HepG2 (cell line): Measurements from ENCODE around the gene STRN4. TPM values are rescaled to one million over a fixed set of nuclear protein-coding genes. Genes with fewer than 3 reads are reported as not detected.

Source experiments
- FOXK2 ChIP-seq: fragments of 450-650 bp; IDR thresholded peaks from 2 replicates; pipeline ENCODE4 v1.6.1; 2016
- KAT8 ChIP-seq: IDR thresholded peaks from 2 replicates; pipeline ENCODE4 v1.6.1; 2016; ENCODE audit warnings: missing genetic modification reagents, missing compliant biosample characterization
- KLF11 ChIP-seq: IDR thresholded peaks from 2 replicates; pipeline ENCODE4 v1.6.1; 2016; ENCODE audit warnings: missing compliant biosample characterization
- SIX1 ChIP-seq: sonication (generic); formaldehyde crosslinking; IDR thresholded peaks from 2 replicates; pipeline ENCODE4 v1.4.0; 2020; ENCODE audit warnings: missing genetic modification reagents, borderline replicate concordance
- TAF1 ChIP-seq: sonication (generic); formaldehyde crosslinking; IDR thresholded peaks from 2 replicates; pipeline ENCODE4 v1.4.0; 2020; ENCODE audit warnings: missing genetic modification reagents
- ZNF333 ChIP-seq: sonication (generic); formaldehyde crosslinking; IDR thresholded peaks from 2 replicates; pipeline ENCODE4 v1.4.0; 2020; ENCODE audit warnings: mild to moderate bottlenecking, missing genetic modification reagents, borderline replicate concordance
- ZNF563 ChIP-seq: sonication (generic); formaldehyde crosslinking; IDR thresholded peaks from 2 replicates; pipeline ENCODE4 v1.8.0; 2022; ENCODE audit warnings: mild to moderate bottlenecking, moderate library complexity, missing genetic modification reagents
- ZNF616 ChIP-seq: sonication (generic); formaldehyde crosslinking; IDR thresholded peaks from 2 replicates; pipeline ENCODE4 v1.5.0; 2020; ENCODE audit warnings: low read depth, mild to moderate bottlenecking, missing genetic modification reagents
- ZNF776 ChIP-seq: sonication (generic); formaldehyde crosslinking; IDR thresholded peaks from 2 replicates; pipeline ENCODE4 v1.4.0; 2020; ENCODE audit warnings: mild to moderate bottlenecking, missing genetic modification reagents
- polyA plus RNA-seq, 8 experiments: library from polyadenylated mRNA; depleted of rRNA in 3 of 8; stranded (reverse) in 7 of 8; unstranded in 1 of 8; fragments of >200 nt; fragmentation: Illumina TruSeq in 4 of 8; extraction: Trizol in 4 of 8; gene quantifications; 2 replicates each; pipeline versions ENCODE4 v1.2.1 to v1.2.3, GENCODE V29; 2011 to 2016; ENCODE audit warnings: low read depth in 4 of 8, missing spikeins in 1 of 8, mixed read lengths in 1 of 8; ENCODE audit not compliant: insufficient read depth in 1 of 8
- total RNA-seq, 5 experiments: library from RNA; depleted of rRNA; stranded (reverse); fragments of >200 nt; fragmentation: Illumina TruSeq; extraction: Trizol; gene quantifications; 2 replicates each; pipeline ENCODE4 v1.2.3, GENCODE V29; 2016; ENCODE audit warnings: low read depth in 1 of 5
- TF ChIP-seq, protein P1 (sequence below): sonication (generic); formaldehyde crosslinking; conservative IDR thresholded peaks from 2 replicates; pipeline ENCODE4 v1.4.0; 2020; ENCODE audit warnings: missing genetic modification reagents
- TF ChIP-seq, protein P2 (sequence below): sonication (generic); formaldehyde crosslinking; IDR thresholded peaks from 2 replicates; pipeline ENCODE4 v1.4.0; 2020; ENCODE audit warnings: missing genetic modification reagents, borderline replicate concordance
- TF ChIP-seq, protein P3 (sequence below): sonication (generic); formaldehyde crosslinking; IDR thresholded peaks from 2 replicates; pipeline ENCODE4 v1.8.1; 2023; ENCODE audit warnings: mild to moderate bottlenecking, missing genetic modification reagents
- TF ChIP-seq, protein P4 (sequence below): sonication (generic); formaldehyde crosslinking; IDR thresholded peaks from 2 replicates; pipeline ENCODE4 v1.9.0; 2022; ENCODE audit warnings: missing genetic modification reagents, mild to moderate bottlenecking, borderline replicate concordance
- TF ChIP-seq, protein P5 (sequence below): sonication (generic); formaldehyde crosslinking; IDR thresholded peaks from 2 replicates; pipeline ENCODE4 v1.8.0; 2022; ENCODE audit warnings: missing genetic modification reagents, low read depth, mild to moderate bottlenecking, borderline replicate concordance

STRN4 gene
- total and polyA plus RNA-seq, 2 of the 13 experiments (the other 11 are each of a cell fraction or from before 2014, with no cell fraction given) = 43.1 to 57.3 TPM

DNA sequence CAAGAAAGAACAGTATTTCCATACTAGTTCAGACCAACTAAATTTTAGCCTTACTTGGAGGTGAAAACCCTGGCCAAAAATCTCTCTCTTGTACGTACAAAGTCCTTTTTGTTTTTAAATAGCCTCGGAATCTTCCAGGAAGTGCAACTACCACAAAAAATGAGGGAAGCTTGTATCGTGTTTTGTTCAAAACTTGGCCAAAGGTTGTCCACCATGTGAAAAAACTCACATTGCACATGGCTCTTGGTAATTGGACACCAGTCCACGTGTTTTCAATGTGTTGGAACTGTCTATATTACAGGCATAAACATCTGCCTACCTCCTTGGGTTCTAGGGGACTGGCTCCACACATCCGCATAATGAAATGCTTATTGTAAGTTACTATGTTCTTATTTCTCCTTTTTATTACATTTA lies 15.2 kb upstream of the STRN4 start (continued):
- TF ChIP-seq, protein P1, sequence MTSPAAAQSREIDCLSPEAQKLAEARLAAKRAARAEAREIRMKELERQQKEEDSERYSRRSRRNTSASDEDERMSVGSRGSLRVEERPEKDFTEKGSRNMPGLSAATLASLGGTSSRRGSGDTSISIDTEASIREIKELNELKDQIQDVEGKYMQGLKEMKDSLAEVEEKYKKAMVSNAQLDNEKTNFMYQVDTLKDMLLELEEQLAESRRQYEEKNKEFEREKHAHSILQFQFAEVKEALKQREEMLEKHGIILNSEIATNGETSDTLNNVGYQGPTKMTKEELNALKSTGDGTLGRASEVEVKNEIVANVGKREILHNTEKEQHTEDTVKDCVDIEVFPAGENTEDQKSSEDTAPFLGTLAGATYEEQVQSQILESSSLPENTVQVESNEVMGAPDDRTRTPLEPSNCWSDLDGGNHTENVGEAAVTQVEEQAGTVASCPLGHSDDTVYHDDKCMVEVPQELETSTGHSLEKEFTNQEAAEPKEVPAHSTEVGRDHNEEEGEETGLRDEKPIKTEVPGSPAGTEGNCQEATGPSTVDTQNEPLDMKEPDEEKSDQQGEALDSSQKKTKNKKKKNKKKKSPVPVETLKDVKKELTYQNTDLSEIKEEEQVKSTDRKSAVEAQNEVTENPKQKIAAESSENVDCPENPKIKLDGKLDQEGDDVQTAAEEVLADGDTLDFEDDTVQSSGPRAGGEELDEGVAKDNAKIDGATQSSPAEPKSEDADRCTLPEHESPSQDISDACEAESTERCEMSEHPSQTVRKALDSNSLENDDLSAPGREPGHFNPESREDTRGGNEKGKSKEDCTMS (CRISPR knock-in tag) = no peak
- TF ChIP-seq KLF11 (CRISPR knock-in tag) (0 out of 2 replicates have a peak, but pooled peaks have one; percentile 37), ZNF776 (CRISPR knock-in tag) (no peak), SIX1 (CRISPR knock-in tag) (peak; percentile 88), TAF1 (no peak), FOXK2 (no peak), ZNF616 (CRISPR knock-in tag) (peak; percentile 43; the same call in 1 of the 2 replicates), KAT8 (CRISPR knock-in tag) (peak; percentile 62; the same call in 1 of the 2 replicates), ZNF563 (CRISPR knock-in tag) (0 out of 2 replicates have a peak, but pooled peaks have one; percentile 29), ZNF333 (CRISPR knock-in tag) (no peak)
- TF ChIP-seq, protein P2, sequence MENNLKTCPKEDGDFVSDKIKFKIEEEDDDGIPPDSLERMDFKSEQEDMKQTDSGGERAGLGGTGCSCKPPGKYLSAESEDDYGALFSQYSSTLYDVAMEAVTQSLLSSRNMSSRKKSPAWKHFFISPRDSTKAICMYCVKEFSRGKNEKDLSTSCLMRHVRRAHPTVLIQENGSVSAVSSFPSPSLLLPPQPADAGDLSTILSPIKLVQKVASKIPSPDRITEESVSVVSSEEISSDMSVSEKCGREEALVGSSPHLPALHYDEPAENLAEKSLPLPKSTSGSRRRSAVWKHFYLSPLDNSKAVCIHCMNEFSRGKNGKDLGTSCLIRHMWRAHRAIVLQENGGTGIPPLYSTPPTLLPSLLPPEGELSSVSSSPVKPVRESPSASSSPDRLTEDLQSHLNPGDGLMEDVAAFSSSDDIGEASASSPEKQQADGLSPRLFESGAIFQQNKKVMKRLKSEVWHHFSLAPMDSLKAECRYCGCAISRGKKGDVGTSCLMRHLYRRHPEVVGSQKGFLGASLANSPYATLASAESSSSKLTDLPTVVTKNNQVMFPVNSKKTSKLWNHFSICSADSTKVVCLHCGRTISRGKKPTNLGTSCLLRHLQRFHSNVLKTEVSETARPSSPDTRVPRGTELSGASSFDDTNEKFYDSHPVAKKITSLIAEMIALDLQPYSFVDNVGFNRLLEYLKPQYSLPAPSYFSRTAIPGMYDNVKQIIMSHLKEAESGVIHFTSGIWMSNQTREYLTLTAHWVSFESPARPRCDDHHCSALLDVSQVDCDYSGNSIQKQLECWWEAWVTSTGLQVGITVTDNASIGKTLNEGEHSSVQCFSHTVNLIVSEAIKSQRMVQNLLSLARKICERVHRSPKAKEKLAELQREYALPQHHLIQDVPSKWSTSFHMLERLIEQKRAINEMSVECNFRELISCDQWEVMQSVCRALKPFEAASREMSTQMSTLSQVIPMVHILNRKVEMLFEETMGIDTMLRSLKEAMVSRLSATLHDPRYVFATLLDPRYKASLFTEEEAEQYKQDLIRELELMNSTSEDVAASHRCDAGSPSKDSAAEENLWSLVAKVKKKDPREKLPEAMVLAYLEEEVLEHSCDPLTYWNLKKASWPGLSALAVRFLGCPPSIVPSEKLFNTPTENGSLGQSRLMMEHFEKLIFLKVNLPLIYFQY (CRISPR knock-in tag) = no peak
- TF ChIP-seq, protein P3, sequence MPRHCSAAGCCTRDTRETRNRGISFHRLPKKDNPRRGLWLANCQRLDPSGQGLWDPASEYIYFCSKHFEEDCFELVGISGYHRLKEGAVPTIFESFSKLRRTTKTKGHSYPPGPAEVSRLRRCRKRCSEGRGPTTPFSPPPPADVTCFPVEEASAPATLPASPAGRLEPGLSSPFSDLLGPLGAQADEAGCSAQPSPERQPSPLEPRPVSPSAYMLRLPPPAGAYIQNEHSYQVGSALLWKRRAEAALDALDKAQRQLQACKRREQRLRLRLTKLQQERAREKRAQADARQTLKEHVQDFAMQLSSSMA = no peak
- TF ChIP-seq, protein P4, sequence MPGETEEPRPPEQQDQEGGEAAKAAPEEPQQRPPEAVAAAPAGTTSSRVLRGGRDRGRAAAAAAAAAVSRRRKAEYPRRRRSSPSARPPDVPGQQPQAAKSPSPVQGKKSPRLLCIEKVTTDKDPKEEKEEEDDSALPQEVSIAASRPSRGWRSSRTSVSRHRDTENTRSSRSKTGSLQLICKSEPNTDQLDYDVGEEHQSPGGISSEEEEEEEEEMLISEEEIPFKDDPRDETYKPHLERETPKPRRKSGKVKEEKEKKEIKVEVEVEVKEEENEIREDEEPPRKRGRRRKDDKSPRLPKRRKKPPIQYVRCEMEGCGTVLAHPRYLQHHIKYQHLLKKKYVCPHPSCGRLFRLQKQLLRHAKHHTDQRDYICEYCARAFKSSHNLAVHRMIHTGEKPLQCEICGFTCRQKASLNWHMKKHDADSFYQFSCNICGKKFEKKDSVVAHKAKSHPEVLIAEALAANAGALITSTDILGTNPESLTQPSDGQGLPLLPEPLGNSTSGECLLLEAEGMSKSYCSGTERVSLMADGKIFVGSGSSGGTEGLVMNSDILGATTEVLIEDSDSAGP (CRISPR knock-in tag) = no peak
- TF ChIP-seq, protein P5, sequence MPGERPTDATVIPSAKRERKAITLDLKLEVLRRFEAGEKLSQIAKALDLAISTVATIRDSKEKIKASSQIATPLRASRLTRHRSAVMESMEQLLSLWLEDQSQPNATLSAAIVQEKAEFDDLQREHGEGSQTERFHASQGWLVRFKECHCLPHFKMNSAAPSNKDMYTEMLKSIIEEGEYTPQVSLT (CRISPR knock-in tag) = no peak
